Measurements from ENCODE around the gene LRP5. TPM values are rescaled to one million over a fixed set of nuclear protein-coding genes. Genes with fewer than 3 reads are reported as not detected.

LRP5 gene
- total RNA-seq, 2 donors from 2014 or later = 86.8 to 106 TPM

GRCh38 chr11:68353669-68354068, 41.3 kb downstream of the LRP5 start:
- peak in 1 of 2 donors; percentile 24 for DNase-seq
- no peak for ATAC-seq
- intact Hi-C loops (cut with DNase I, micrococcal nuclease) = no loop called here

GRCh38 chr11:68354148-68354872, 41.9 kb downstream of the LRP5 start:
- DNase-seq = peak; percentile 87 to 93
- intact Hi-C loops (cut with DNase I, micrococcal nuclease) = no loop called here
- peak; percentile 96 for ATAC-seq

- DNase-seq (peak in 1 of 2 donors; percentile 22), ATAC-seq (no peak)
- intact Hi-C loops (cut with DNase I, micrococcal nuclease) = no loop called here
Observed at GRCh38 chr11:68355471-68355870, 43.1 kb downstream of the LRP5 start.

GRCh38 chr11:68357568-68357967, 45.2 kb downstream of the LRP5 start:
- ATAC-seq (no peak), DNase-seq (no peak)
- intact Hi-C loops (cut with DNase I, micrococcal nuclease) = no loop called here

- DNase-seq (peak in 1 of 2 donors; percentile 20), ATAC-seq (no peak)
- intact Hi-C loops (cut with DNase I, micrococcal nuclease) = no loop called here
Observed at GRCh38 chr11:68358416-68358815, 46.0 kb downstream of the LRP5 start.

- no peak for ATAC-seq
- DNase-seq = no peak
- intact Hi-C loops (cut with DNase I, micrococcal nuclease) = no loop called here
Observed at GRCh38 chr11:68361702-68362101, 49.3 kb downstream of the LRP5 start.

- intact Hi-C loops (cut with DNase I, micrococcal nuclease) = no loop called here
Observed at GRCh38 chr11:68362801-68363379, 50.5 kb downstream of the LRP5 start.

GRCh38 chr11:68363776-68364175, 51.4 kb downstream of the LRP5 start:
- ATAC-seq (no peak), DNase-seq (no peak)
- intact Hi-C loops (cut with DNase I, micrococcal nuclease) = no loop called here

More at GRCh38 chr11:68362801-68363379, 50.5 kb downstream of the LRP5 start:
- DNase-seq = no peak
- ATAC-seq = no peak

- DNase-seq (no peak), ATAC-seq (peak; percentile 62)
- intact Hi-C loops (cut with DNase I, micrococcal nuclease) = no loop called here
Observed at GRCh38 chr11:68364581-68364980, 52.2 kb downstream of the LRP5 start.

- intact Hi-C loops (cut with DNase I, micrococcal nuclease) = no loop called here
- ATAC-seq = no peak
Observed at GRCh38 chr11:68365943-68366435, 53.6 kb downstream of the LRP5 start.

GRCh38 chr11:68367252-68367651, 54.9 kb downstream of the LRP5 start:
- intact Hi-C loops (cut with DNase I, micrococcal nuclease) = no loop called here
- DNase-seq = no peak
- ATAC-seq = no peak

More at GRCh38 chr11:68365943-68366435, 53.6 kb downstream of the LRP5 start:
- DNase-seq = no peak

GRCh38 chr11:68369756-68370155, 57.4 kb downstream of the LRP5 start:
- ATAC-seq (no peak), DNase-seq (peak in 1 of 2 donors; percentile 21)
- intact Hi-C loops (cut with DNase I, micrococcal nuclease) = no loop called here

- intact Hi-C loops (cut with DNase I, micrococcal nuclease) = no loop called here
- ATAC-seq (no peak), DNase-seq (no peak)
Observed at GRCh38 chr11:68370211-68371111, 58.1 kb downstream of the LRP5 start.

GRCh38 chr11:68371171-68372041, 59.0 kb downstream of the LRP5 start:
- ATAC-seq (no peak), DNase-seq (peak in 1 of 2 donors; percentile 35)
- intact Hi-C loops (cut with DNase I, micrococcal nuclease) = no loop called here

- no peak for DNase-seq
- no peak for ATAC-seq
- intact Hi-C loops (cut with DNase I, micrococcal nuclease) = no loop called here
Observed at GRCh38 chr11:68372114-68372513, 59.7 kb downstream of the LRP5 start.

GRCh38 chr11:68372625-68373024, 60.2 kb downstream of the LRP5 start:
- intact Hi-C loops (cut with DNase I, micrococcal nuclease) = no loop called here
- DNase-seq = no peak
- ATAC-seq = peak; percentile 15

- peak; percentile 11 for ATAC-seq
- intact Hi-C loops (cut with DNase I, micrococcal nuclease) = no loop called here
Observed at GRCh38 chr11:68373189-68373814, 60.9 kb downstream of the LRP5 start.

More at GRCh38 chr11:68373189-68373814, 60.9 kb downstream of the LRP5 start:
- no peak for DNase-seq

Measured in left colon (tissue), 2 donors.